Upper lobe of right lung (tissue), 1 donor: Measurements from ENCODE around the gene ZNF467. TPM values are rescaled to one million over a fixed set of nuclear protein-coding genes. Genes with fewer than 3 reads are reported as not detected.

Source experiments
- ATAC-seq: fragments of 200-7000 bp; cut with Tn5 transposase; one replicate; pipeline ENCODE4 v1.9.1; 2020; ENCODE audit warnings: mild to moderate bottlenecking, moderate library complexity
- DNase-seq: peaks from one replicate; pipeline ENCODE4 v3.0.0-alpha.2; 2020
- H3K27ac ChIP-seq: fragments of 200-600 bp; one replicate; pipeline ENCODE4 v1.8.0; 2022
- H3K27me3 ChIP-seq: fragments of 200-600 bp; one replicate; pipeline ENCODE4 v1.8.0; 2022; ENCODE audit warnings: mild to moderate bottlenecking
- H3K36me3 ChIP-seq: fragments of 200-600 bp; one replicate; pipeline ENCODE4 v1.8.0; 2022
- H3K4me1 ChIP-seq: fragments of 200-600 bp; one replicate; pipeline ENCODE4 v1.8.0; 2022
- H3K4me3 ChIP-seq: fragments of 200-600 bp; one replicate; pipeline ENCODE4 v1.8.0; 2022; ENCODE audit warnings: mild to moderate bottlenecking
- H3K9me3 ChIP-seq: fragments of 200-600 bp; one replicate; pipeline ENCODE4 v1.8.0; 2022
- intact Hi-C: fragments of 100-400 bp; cut with DNase I; formaldehyde crosslinking; loops from one replicate; pipeline ENCODE4 v1.11.0; 2022
- total RNA-seq: library from RNA; stranded (reverse); fragmentation: NEBNext Ultra II Directional; extraction: Animal tissue kit (Norgen Biotek cat#: 25700); gene quantifications from one replicate; pipeline ENCODE4 v1.2.1, GENCODE V29; 2021
- TF ChIP-seq, protein P1 (sequence below): fragments of 200-600 bp; IDR thresholded peaks from one replicate; pipeline ENCODE4 v1.8.0; 2022; ENCODE audit warnings: antibody characterized with exemption
- donor health status: DM: no; HTN: yes; CAD: no; lungs with severe emphysema.

Gene ZNF467
- total RNA-seq, 1 donor from 2014 or later: 35.3 TPM

DNA sequence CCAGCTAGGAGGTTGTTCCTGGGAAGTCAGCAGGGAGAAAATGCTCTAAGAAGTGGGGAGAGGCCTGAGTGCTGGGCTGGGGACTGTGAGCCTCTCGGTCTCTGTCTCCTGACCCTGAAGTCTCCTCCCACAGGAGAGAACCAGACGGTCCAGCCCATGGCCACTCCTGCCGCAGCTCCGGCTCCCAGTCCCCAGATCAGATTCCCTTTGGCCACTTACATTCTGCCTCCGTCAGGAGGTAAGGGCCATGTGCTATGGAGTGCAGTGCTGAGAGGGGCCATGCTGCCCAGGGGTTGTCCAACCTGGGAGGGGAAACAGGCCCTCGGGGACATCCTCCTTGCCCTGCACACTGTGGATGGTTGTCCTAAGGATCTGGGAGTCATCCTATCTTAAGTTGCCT, 21.3 kb upstream of the ZNF467 start:
- Histone ChIP-seq H3K9me3 (no peaks in the 10 kb centered on the region), H3K27ac (no peak overlapping the region), H3K36me3 (no peaks in the 10 kb centered on the region), H3K4me1 (no peaks in the 10 kb centered on the region), H3K4me3 (no peak overlapping the region), H3K27me3 (peaks cover 16% of the 10 kb centered on the region)
- ATAC-seq (no peak), DNase-seq (no peak)
- intact Hi-C loops: no loop called here
- TF ChIP-seq, protein P1, sequence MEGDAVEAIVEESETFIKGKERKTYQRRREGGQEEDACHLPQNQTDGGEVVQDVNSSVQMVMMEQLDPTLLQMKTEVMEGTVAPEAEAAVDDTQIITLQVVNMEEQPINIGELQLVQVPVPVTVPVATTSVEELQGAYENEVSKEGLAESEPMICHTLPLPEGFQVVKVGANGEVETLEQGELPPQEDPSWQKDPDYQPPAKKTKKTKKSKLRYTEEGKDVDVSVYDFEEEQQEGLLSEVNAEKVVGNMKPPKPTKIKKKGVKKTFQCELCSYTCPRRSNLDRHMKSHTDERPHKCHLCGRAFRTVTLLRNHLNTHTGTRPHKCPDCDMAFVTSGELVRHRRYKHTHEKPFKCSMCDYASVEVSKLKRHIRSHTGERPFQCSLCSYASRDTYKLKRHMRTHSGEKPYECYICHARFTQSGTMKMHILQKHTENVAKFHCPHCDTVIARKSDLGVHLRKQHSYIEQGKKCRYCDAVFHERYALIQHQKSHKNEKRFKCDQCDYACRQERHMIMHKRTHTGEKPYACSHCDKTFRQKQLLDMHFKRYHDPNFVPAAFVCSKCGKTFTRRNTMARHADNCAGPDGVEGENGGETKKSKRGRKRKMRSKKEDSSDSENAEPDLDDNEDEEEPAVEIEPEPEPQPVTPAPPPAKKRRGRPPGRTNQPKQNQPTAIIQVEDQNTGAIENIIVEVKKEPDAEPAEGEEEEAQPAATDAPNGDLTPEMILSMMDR: no peak

DNA sequence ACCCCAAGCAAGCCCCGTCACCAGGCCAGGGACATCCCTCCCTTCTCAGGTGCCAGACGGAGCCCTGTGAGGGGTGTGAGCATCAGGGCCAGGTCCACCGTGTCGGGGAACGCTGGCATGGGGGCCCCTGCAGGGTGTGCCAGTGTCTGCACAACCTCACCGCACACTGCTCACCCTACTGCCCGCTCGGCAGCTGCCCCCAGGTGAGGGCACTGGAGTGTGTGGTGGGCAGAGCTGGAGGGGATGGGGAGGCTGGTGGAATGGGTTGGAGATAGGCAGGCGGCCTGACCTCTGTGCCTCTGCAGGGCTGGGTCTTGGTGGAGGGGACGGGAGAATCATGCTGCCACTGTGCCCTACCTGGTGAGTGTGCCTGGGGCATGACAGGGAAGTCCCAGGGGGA, 19.9 kb upstream of the ZNF467 start:
- H3K36me3 ChIP-seq: no peaks in the 10 kb centered on the region
- H3K4me1 ChIP-seq: no peaks in the 10 kb centered on the region
- TF ChIP-seq, protein P1: no peak
- DNase-seq: no peak
- no peak for ATAC-seq
- intact Hi-C loops: no loop called here
- no peak overlapping the region for H3K27ac ChIP-seq
- H3K4me3 ChIP-seq: no peak overlapping the region
- H3K27me3 ChIP-seq: peaks cover 30% of the 10 kb centered on the region
- H3K9me3 ChIP-seq: no peaks in the 10 kb centered on the region

DNA sequence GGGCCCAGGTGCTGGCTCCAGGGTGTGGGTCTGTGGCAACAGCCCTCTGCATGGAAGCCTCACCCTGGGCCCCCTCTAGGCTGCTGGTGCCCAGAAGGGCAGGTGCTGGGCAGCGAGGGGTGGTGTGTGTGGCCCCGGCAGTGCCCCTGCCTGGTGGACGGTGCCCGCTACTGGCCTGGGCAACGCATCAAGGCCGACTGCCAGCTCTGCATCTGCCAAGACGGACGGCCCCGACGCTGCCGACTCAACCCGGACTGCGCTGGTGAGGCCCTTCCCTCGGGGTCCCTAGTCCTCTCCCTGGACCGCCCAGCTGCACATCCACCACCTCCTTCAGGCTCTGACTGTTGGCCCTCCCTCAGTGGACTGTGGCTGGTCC, 18.8 kb upstream of the ZNF467 start:
- Histone ChIP-seq H3K36me3 (no peaks in the 10 kb centered on the region), H3K27ac (no peak overlapping the region), H3K27me3 (peaks cover 38% of the 10 kb centered on the region), H3K4me3 (no peak overlapping the region), H3K4me1 (no peaks in the 10 kb centered on the region), H3K9me3 (no peaks in the 10 kb centered on the region)
- DNase-seq (no peak), ATAC-seq (no peak)
- intact Hi-C loops: no loop called here
- TF ChIP-seq, protein P1: no peak

DNA sequence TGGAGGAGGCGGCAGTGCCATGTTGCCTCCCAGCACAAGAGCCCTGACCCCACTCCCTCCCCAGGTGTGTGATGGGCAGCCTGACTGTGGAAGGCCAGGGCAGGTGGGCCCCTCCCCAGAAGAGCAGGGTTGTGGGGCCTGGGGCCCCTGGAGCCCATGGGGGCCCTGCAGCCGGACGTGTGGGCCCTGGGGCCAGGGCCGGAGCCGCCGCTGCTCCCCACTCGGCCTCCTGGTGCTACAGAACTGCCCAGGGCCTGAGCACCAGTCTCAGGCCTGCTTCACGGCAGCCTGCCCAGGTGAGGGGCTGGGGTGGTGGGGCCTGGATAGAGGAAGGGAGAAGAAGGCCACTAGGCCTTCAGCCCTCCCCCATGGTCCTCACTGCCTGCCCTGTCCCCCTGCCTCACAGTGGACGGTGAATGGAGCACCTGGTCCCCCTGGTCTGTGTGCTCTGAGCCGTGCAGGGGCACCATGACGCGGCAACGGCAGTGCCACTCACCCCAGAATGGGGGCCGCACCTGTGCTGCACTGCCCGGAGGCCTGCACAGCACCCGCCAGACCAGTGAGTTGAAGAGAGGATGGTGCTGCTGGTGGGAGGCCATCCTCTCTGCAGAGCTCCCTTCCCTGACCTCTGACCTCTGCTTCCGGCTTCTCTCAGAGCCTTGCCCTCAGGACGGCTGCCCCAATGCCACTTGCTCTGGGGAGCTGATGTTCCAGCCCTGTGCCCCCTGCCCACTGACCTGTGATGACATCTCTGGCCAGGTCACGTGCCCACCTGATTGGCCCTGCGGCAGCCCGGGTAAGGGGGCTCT, 18.2 kb upstream of the ZNF467 start:
- H3K36me3 ChIP-seq: no peaks in the 10 kb centered on the region
- no peaks in the 10 kb centered on the region for H3K4me1 ChIP-seq
- no peak overlapping the region for H3K27ac ChIP-seq
- H3K9me3 ChIP-seq: no peaks in the 10 kb centered on the region
- no peak for DNase-seq
- intact Hi-C loops: no loop called here
- TF ChIP-seq, protein P1: no peak
- no peak overlapping the region for H3K4me3 ChIP-seq
- H3K27me3 ChIP-seq: peaks cover 38% of the 10 kb centered on the region
- no peak for ATAC-seq

DNA sequence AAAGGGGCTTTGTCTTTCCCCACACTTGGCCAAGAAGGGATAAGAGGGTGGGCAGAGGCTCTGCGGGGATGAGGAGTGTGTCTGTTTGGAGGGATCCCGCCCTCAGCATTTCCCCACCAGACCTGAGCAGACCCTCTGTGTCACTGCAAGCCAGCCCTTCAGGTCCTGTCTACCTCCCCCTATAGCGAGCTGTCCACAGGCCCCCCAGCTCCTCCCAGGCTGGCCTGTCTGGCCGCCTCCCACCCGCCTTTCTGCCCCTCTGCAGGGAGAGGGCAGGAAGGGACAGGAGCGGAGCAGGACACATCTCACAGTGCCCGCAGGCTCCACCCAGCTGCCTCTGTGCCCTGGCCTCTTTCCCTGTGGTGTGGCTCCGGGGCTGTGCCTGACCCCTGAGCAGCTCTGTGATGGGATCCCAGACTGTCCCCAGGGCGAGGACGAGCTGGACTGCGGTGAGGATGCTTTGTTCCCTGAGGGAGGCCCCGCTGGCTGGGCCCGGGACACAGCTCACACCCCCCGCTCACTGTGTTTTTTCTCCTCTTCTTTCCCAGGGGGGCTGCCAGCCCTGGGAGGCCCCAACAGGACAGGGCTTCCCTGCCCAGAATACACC, 17.5 kb upstream of the ZNF467 start:
- no peak overlapping the region for H3K4me3 ChIP-seq
- no peaks in the 10 kb centered on the region for H3K9me3 ChIP-seq
- H3K36me3 ChIP-seq: no peaks in the 10 kb centered on the region
- H3K4me1 ChIP-seq: no peaks in the 10 kb centered on the region
- ATAC-seq: no peak
- TF ChIP-seq, protein P1: no peak
- DNase-seq: no peak
- peaks cover 38% of the 10 kb centered on the region for H3K27me3 ChIP-seq
- intact Hi-C loops: no loop called here
- H3K27ac ChIP-seq: no peak overlapping the region
